SK-N-SH treated with all-trans-retinoic acid at 6 μM for 48 hours (cell line): ENCODE results near the gene XKR8.

Source experiments
- ARNTL ChIP-seq: fragments of 450-650 bp; formaldehyde crosslinking; IDR thresholded peaks from 2 replicates; pipeline ENCODE4 v1.5.0; 2020; ENCODE audit warnings: low read depth, mild to moderate bottlenecking, moderate library complexity, borderline replicate concordance
- CSRNP3 ChIP-seq: fragments of 250-450 bp; sonication (Bioruptor Pico); IDR thresholded peaks from 2 replicates; pipeline ENCODE4 v1.5.1; 2021; ENCODE audit warnings: mild to moderate bottlenecking, moderate library complexity
- ESRRG ChIP-seq: fragments of 250-450 bp; sonication (Bioruptor Pico); IDR thresholded peaks from 2 replicates; pipeline ENCODE4 v1.6.1; 2021; ENCODE audit warnings: mild to moderate bottlenecking
- GLIS3 ChIP-seq: fragments of 250-450 bp; sonication (Bioruptor Pico); IDR thresholded peaks from 2 replicates; pipeline ENCODE4 v1.5.0; 2020; ENCODE audit warnings: mild to moderate bottlenecking, moderate library complexity
- ISL1 ChIP-seq: fragments of 250-450 bp; sonication (Bioruptor Pico); IDR thresholded peaks from 2 replicates; pipeline ENCODE4 v2.1.2; 2022; ENCODE audit warnings: mild to moderate bottlenecking, moderate library complexity
- RARB ChIP-seq: fragments of 250-450 bp; sonication (Bioruptor Pico); IDR thresholded peaks from 2 replicates; pipeline ENCODE4 v1.8.0; 2021; ENCODE audit warnings: mild to moderate bottlenecking, moderate library complexity
- TOX ChIP-seq: fragments of 250-450 bp; sonication (Bioruptor Pico); IDR thresholded peaks from 2 replicates; pipeline ENCODE4 v1.8.0; 2021; ENCODE audit warnings: mild to moderate bottlenecking, moderate library complexity, borderline replicate concordance
- ZFP3 ChIP-seq: fragments of 250-450 bp; sonication (Bioruptor Pico); IDR thresholded peaks from 2 replicates; pipeline ENCODE4 v1.5.0; 2020; ENCODE audit warnings: mild to moderate bottlenecking, moderate library complexity
- ZFP30 ChIP-seq: fragments of 450-650 bp; formaldehyde crosslinking; IDR thresholded peaks from 2 replicates; pipeline ENCODE4 v1.5.0; 2022; ENCODE audit warnings: mild to moderate bottlenecking, moderate library complexity
- ZNF565 ChIP-seq: fragments of 450-650 bp; formaldehyde crosslinking; conservative IDR thresholded peaks from 2 replicates; pipeline ENCODE4 v1.5.0; 2020; ENCODE audit warnings: low read depth, mild to moderate bottlenecking, moderate library complexity
- ZNF70 ChIP-seq: fragments of 450-650 bp; formaldehyde crosslinking; IDR thresholded peaks from 2 replicates; pipeline ENCODE4 v1.5.0; 2020; ENCODE audit warnings: mild to moderate bottlenecking, moderate library complexity
- ZNF8 ChIP-seq: fragments of 450-650 bp; formaldehyde crosslinking; IDR thresholded peaks from 2 replicates; pipeline ENCODE4 v1.5.0; 2020; ENCODE audit warnings: mild to moderate bottlenecking, moderate library complexity

- no peak for TF ChIP-seq ZNF565 (CRISPR knock-in tag)
- TF ChIP-seq ZNF70, result no peak
- TF ChIP-seq ZNF8 (CRISPR knock-in tag), result no peak
- no peak for TF ChIP-seq ZFP3 (CRISPR knock-in tag)
- no peak for TF ChIP-seq RARB (CRISPR knock-in tag)
- TF ChIP-seq ARNTL, result no peak
- TF ChIP-seq ZFP30 (CRISPR knock-in tag), result no peak
- no peak for TF ChIP-seq TOX
- no peak for TF ChIP-seq GLIS3 (CRISPR knock-in tag)
- TF ChIP-seq CSRNP3, result no peak
- TF ChIP-seq ISL1, result no peak
- TF ChIP-seq ESRRG (CRISPR knock-in tag), result no peak
Measured at GRCh38 chr1:27968692-27969091, 8.9 kb downstream of the XKR8 start.
